Measurements from ENCODE around the gene PDRG1. TPM values are rescaled to one million over a fixed set of nuclear protein-coding genes. Genes with fewer than 3 reads are reported as not detected.

The PDRG1 gene
- polyA plus RNA-seq, 2 of the 4 experiments (the other 2 are of a cell fraction) = 20.7 to 25.2 TPM

GRCh38 chr20:31998246-31998645 lies 46.4 kb upstream of the PDRG1 start:
- DNase-seq (ENCODE audit: low read depth in 1 of 2, low spot score in 1 of 2) (no peak), FAIRE-seq (no peak), ATAC-seq (no peak)
- POLR2A ChIA-PET = no interaction called here
- TF ChIP-seq TFCP2L1 (CRISPR knock-in tag; IDR thresholded peaks at IDR 0.05) = no peak
- TF ChIP-seq ZSCAN20 (CRISPR knock-in tag; IDR thresholded peaks at IDR 0.05) = no peak
- no peak for TF ChIP-seq JUN (IDR thresholded peaks at IDR 0.05)
- TF ChIP-seq RCOR1 (IDR thresholded peaks at IDR 0.05; ENCODE audit: low read depth, low read length) = no peak
- TF ChIP-seq SMC3 (IDR thresholded peaks at IDR 0.05) = no peak
- TF ChIP-seq ESRRA (IDR thresholded peaks at IDR 0.05; ENCODE audit: borderline replicate concordance, low read length) = no peak
- no peak for TF ChIP-seq MAX (IDR thresholded peaks at IDR 0.05)
- no peak for TF ChIP-seq CTCF (IDR thresholded peaks at IDR 0.05)
- no peak for TF ChIP-seq RFX5 (IDR thresholded peaks at IDR 0.05)
- TF ChIP-seq KDM5A (IDR thresholded peaks at IDR 0.05) = no peak
- no peak for TF ChIP-seq MAZ (IDR thresholded peaks at IDR 0.05; ENCODE audit: borderline replicate concordance, low read depth, low read length)
- TF ChIP-seq HDAC2 (IDR thresholded peaks at IDR 0.05) = no peak
- TF ChIP-seq USF2 (IDR thresholded peaks at IDR 0.05) = no peak
- TF ChIP-seq NR3C1 (IDR thresholded peaks at IDR 0.05) = no peak
- TF ChIP-seq PBX3 (IDR thresholded peaks at IDR 0.05) = no peak
- TF ChIP-seq NPAS2 (CRISPR knock-in tag; IDR thresholded peaks at IDR 0.05; ENCODE audit: borderline replicate concordance) = no peak
- no peak for TF ChIP-seq FOXS1 (CRISPR knock-in tag; IDR thresholded peaks at IDR 0.05)
- no peak for TF ChIP-seq RARB (CRISPR knock-in tag; IDR thresholded peaks at IDR 0.05)
- TF ChIP-seq POLR2A (IDR thresholded peaks at IDR 0.05; ENCODE audit: low read length) = no peak
- H3K4me3 ChIP-seq = no peak overlapping the region
- no peak overlapping the region for H3K27ac ChIP-seq
- H3K4me2 ChIP-seq = no peak overlapping the region
- H3K9me3 ChIP-seq = no peaks in the 10 kb centered on the region
- WGBS (ENCODE audit: missing lambda C conversion rate) = 21% methylated on average over 2 of the region's 2 CpGs
- CTCF ChIA-PET = interaction anchor here (0.6 kb wide), 1 partner anchor 270 kb away, joined by 5 read pairs; no protein-coding TSS in a partner anchor
- no peaks in the 10 kb centered on the region for H3K4me1 ChIP-seq

GRCh38 chr20:31996996-31997395 lies 45.1 kb upstream of the PDRG1 start:
- 62% methylated on average over 10 of the region's 18 CpGs for WGBS (ENCODE audit: missing lambda C conversion rate)
- Histone ChIP-seq H3K4me2 (no peak overlapping the region), H3K27ac (no peak overlapping the region), H3K9me3 (no peaks in the 10 kb centered on the region), H3K4me3 (no peak overlapping the region), H3K4me1 (no peaks in the 10 kb centered on the region)
- POLR2A ChIA-PET = no interaction called here
- no peak for DNase-seq (ENCODE audit: low read depth in 1 of 2, low spot score in 1 of 2)
- no peak for TF ChIP-seq ELK1 (IDR thresholded peaks at IDR 0.05; ENCODE audit: low read depth, low read length)
- no peak for FAIRE-seq
- CTCF ChIA-PET = no interaction called here
- no peak for ATAC-seq

- POLR2A ChIA-PET = no interaction called here
- no peak for TF ChIP-seq PHF8 (IDR thresholded peaks at IDR 0.05; ENCODE audit: borderline replicate concordance, low read depth)
- no peak for TF ChIP-seq POLR2A (IDR thresholded peaks at IDR 0.05; ENCODE audit: low read length)
- H3K4me1 ChIP-seq = peaks cover 22% of the 10 kb centered on the region
- DNase-seq (ENCODE audit: low read depth in 1 of 2, low spot score in 1 of 2) (no peak), ATAC-seq (no peak), FAIRE-seq (no peak)
- H3K4me2 ChIP-seq = no peak overlapping the region
- no peak overlapping the region for H3K4me3 ChIP-seq
- CTCF ChIA-PET = no interaction called here
- 70% methylated on average over 2 of the region's 2 CpGs for WGBS (ENCODE audit: missing lambda C conversion rate)
- H3K27ac ChIP-seq = no peak overlapping the region
- no peaks in the 10 kb centered on the region for H3K9me3 ChIP-seq
These were observed 40.2 kb upstream of the PDRG1 start for GRCh38 chr20:31992086-31992485.
